Measurements from ENCODE around the gene HECW1. TPM values are rescaled to one million over a fixed set of nuclear protein-coding genes. Genes with fewer than 3 reads are reported as not detected.

Gene HECW1
- total RNA-seq, 1 donor from 2014 or later, result 0.11 TPM

DNA sequence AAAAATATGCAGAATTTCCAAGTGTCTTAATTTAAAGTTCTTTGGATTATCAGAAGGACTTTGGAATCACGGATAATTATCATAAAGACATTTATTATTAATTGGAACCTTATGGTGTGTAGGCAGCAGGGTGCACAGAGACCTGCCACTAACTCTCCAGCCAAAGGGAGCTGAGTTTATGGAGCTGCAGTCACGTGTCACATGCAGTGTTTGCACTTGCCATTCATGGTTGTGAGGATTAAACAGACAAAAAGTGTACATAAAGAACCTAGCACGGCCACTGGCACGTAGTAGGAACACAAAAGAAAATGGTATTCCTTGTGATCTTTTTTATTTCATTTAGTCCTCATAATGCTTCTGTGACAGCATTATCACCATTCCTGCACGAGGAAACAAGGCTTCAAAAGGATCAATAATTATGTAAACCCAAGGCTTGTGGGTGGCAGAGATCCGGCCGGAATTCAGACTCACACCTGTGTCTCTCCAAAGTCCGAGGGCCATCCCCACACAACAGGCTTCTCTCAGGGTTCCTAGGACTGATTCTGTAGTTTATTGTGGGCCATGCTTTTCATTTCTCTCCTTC lies 326.5 kb downstream of the HECW1 start:
- no peaks in the 10 kb centered on the region for H3K36me3 Mint-ChIP-seq
- H3K9me3 ChIP-seq (ENCODE audit: low read depth), result no peaks in the 10 kb centered on the region
- H3K4me1 Mint-ChIP-seq, result peaks cover 10% of the 10 kb centered on the region
- H3K4me1 ChIP-seq, result no peaks in the 10 kb centered on the region
- H3K27ac Mint-ChIP-seq, result no peak overlapping the region
- H4K20me1 ChIP-seq (ENCODE audit: low read depth), result no peaks in the 10 kb centered on the region
- no peak for DNase-seq (ENCODE audit: low spot score)
- no peaks in the 10 kb centered on the region for H3K27me3 ChIP-seq
- no peaks in the 10 kb centered on the region for H3K36me3 ChIP-seq
- TF ChIP-seq, protein P1, sequence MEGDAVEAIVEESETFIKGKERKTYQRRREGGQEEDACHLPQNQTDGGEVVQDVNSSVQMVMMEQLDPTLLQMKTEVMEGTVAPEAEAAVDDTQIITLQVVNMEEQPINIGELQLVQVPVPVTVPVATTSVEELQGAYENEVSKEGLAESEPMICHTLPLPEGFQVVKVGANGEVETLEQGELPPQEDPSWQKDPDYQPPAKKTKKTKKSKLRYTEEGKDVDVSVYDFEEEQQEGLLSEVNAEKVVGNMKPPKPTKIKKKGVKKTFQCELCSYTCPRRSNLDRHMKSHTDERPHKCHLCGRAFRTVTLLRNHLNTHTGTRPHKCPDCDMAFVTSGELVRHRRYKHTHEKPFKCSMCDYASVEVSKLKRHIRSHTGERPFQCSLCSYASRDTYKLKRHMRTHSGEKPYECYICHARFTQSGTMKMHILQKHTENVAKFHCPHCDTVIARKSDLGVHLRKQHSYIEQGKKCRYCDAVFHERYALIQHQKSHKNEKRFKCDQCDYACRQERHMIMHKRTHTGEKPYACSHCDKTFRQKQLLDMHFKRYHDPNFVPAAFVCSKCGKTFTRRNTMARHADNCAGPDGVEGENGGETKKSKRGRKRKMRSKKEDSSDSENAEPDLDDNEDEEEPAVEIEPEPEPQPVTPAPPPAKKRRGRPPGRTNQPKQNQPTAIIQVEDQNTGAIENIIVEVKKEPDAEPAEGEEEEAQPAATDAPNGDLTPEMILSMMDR (IDR thresholded peaks at IDR 0.05), result no peak
- TF ChIP-seq EZH2 (IDR thresholded peaks at IDR 0.05) (no peak), EZH2phosphoT487 (IDR thresholded peaks at IDR 0.05) (no peak)
- no peak overlapping the region for H3K4me3 ChIP-seq
- H3K27ac ChIP-seq, result no peak overlapping the region
- H3K4me2 ChIP-seq, result no peak overlapping the region
- H3K9me3 Mint-ChIP-seq, result no peaks in the 10 kb centered on the region
- H2AFZ ChIP-seq (replicated peaks), result peak overlapping the region; percentile 76
- H3K9ac ChIP-seq, result no peak overlapping the region
- no peaks in the 10 kb centered on the region for H3K79me2 ChIP-seq (ENCODE audit: low read depth)
- no peaks in the 10 kb centered on the region for H3F3A ChIP-seq (ENCODE audit: low read depth)
- no peaks in the 10 kb centered on the region for H3K27me3 Mint-ChIP-seq (ENCODE audit: insufficient read depth, low read depth)
- H3K4me3 Mint-ChIP-seq, result no peak overlapping the region

DNA sequence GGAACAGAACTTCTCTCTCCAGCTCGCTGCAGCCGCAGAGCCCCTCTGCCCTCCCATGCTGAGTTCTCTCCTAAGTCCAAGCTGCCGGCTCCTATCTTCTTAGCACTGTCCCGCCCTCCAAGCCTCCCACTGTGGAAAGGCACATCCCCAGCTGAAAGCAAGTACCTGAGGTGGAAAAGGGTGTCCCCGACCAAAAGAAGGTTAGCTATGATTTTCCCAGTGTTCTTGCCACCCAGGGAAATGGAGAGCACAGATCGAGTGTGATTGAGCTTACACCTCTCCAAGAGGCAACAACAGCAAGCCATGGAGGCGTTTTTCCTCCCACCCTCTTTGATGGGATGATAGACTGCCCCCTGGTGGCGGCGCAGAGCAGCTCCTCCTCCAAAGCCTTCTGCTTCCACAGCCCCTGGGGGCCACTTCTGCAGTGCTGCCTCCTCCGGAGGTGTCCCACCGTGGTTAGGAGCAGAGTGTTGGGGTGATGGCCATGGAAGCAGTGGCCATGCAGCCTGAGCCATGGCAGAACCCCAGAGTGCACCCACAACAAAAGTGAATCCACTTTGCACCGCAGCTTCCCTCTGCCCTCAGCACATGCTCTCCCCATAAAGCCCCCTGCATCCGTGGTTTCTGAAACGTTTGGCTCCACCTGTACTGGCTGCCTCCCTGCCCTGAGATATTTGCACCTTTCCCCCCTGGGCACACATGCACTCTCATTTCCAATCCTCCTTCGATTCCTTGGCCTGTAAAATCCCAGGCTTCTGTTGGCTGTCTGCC lies 327.4 kb downstream of the HECW1 start:
- Mint-ChIP-seq H3K27ac (no peak overlapping the region), H3K4me1 (peaks cover 10% of the 10 kb centered on the region), H3K36me3 (no peaks in the 10 kb centered on the region), H3K4me3 (no peak overlapping the region), H3K27me3 (ENCODE audit: insufficient read depth, low read depth) (no peaks in the 10 kb centered on the region), H3K9me3 (no peaks in the 10 kb centered on the region)
- Histone ChIP-seq H3K4me1 (no peaks in the 10 kb centered on the region), H3K79me2 (ENCODE audit: low read depth) (no peaks in the 10 kb centered on the region), H3K9ac (no peak overlapping the region), H3K4me2 (no peak overlapping the region), H3K27ac (no peak overlapping the region), H3K9me3 (ENCODE audit: low read depth) (no peaks in the 10 kb centered on the region), H3F3A (ENCODE audit: low read depth) (no peaks in the 10 kb centered on the region), H3K27me3 (no peaks in the 10 kb centered on the region), H4K20me1 (ENCODE audit: low read depth) (no peaks in the 10 kb centered on the region), H3K36me3 (no peaks in the 10 kb centered on the region), H3K4me3 (no peak overlapping the region), H2AFZ (replicated peaks) (peak overlapping the region; percentile 76)
- TF ChIP-seq, protein P1 (IDR thresholded peaks at IDR 0.05), result peak; percentile 93
- TF ChIP-seq EZH2 (IDR thresholded peaks at IDR 0.05) (no peak), EZH2phosphoT487 (IDR thresholded peaks at IDR 0.05) (no peak)
- DNase-seq (ENCODE audit: low spot score), result peak; percentile 82

DNA sequence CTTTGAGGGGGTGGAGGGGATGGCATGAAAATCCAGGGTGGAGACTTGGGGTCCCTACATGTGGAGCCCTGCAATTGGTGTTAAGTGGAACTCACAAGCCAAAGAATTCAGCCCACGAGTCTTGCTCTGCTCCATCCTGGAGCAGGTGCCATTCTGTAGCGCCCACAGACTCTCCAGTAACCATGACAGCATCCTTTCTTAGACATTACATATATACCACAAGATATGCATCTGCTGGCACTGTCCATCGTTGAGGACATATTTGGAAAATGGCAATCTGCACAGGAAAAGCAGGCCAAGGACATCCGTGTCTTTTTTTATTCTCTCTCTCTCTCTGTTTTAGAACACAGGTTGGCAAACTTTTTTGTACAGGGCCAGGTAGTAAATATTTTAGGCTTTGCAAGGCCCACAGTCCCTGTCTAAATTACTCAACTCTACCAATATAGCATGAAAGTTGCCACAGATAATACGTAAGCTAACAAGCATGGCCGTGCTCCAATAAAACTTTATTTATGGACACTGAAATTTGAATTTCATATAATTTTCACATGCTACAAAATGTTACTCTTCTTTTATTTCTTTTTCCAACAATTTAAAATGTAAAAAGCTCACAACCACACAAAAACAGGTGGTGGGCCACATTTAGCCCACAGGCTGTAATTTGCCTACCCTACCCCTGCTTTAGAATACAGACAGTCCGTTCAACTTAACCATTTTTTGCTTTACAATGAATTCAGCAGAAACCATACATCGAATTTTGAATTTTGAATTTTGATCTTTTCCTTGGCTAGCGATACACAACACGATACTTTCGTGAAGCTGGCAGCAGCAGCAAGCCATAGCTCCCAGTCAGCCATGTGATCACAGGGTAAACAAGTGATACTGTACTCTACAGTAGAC lies 329.0 kb downstream of the HECW1 start:
- Histone ChIP-seq H3F3A (ENCODE audit: low read depth) (no peaks in the 10 kb centered on the region), H3K9me3 (ENCODE audit: low read depth) (no peaks in the 10 kb centered on the region), H3K36me3 (no peaks in the 10 kb centered on the region), H3K9ac (no peak overlapping the region), H2AFZ (replicated peaks) (no peak overlapping the region), H3K4me2 (no peak overlapping the region), H3K27ac (no peak overlapping the region), H4K20me1 (ENCODE audit: low read depth) (no peaks in the 10 kb centered on the region), H3K4me1 (no peaks in the 10 kb centered on the region), H3K27me3 (no peaks in the 10 kb centered on the region), H3K79me2 (ENCODE audit: low read depth) (no peaks in the 10 kb centered on the region), H3K4me3 (no peak overlapping the region)
- no peak for DNase-seq (ENCODE audit: low spot score)
- H3K4me3 Mint-ChIP-seq, result no peak overlapping the region
- H3K27ac Mint-ChIP-seq, result peak overlapping the region; percentile 46
- peaks cover 10% of the 10 kb centered on the region for H3K4me1 Mint-ChIP-seq
- H3K9me3 Mint-ChIP-seq, result peaks cover 3% of the 10 kb centered on the region
- H3K27me3 Mint-ChIP-seq (ENCODE audit: insufficient read depth, low read depth), result no peaks in the 10 kb centered on the region
- H3K36me3 Mint-ChIP-seq, result no peaks in the 10 kb centered on the region
- TF ChIP-seq, protein P1 (IDR thresholded peaks at IDR 0.05), result no peak
- TF ChIP-seq EZH2phosphoT487 (IDR thresholded peaks at IDR 0.05), result no peak
- no peak for TF ChIP-seq EZH2 (IDR thresholded peaks at IDR 0.05)

Measured in neural progenitor cell (in vitro differentiated cells).